Gastrocnemius medialis (tissue), 4 donors: ENCODE results near the gene TMSB4X. TPM values are rescaled to one million over a fixed set of nuclear protein-coding genes. Genes with fewer than 3 reads are reported as not detected.
"Not testable (repeated sequence)": the region's sequence is repeated elsewhere in the genome, so short reads cannot be mapped to it uniquely, and the experiment has no call there.

Source experiments
- ATAC-seq, 2 donors: fragments of 150-250 bp; one replicate each; pipeline ENCODE4 v1.9.1; 2016
- DNase-seq, 2 donors: peaks; one replicate each; pipeline ENCODE4 v3.0.0-alpha.2; 2019
- H3K27ac ChIP-seq, 4 donors: fragments of 200-600 bp; sonication (generic); 1 replicate in 1 of 4; 2 replicates in 3 of 4; pipeline ENCODE4 v1.5.1; 2016 to 2018; ENCODE audit warnings: mild to moderate bottlenecking in 2 of 4, moderate library complexity in 1 of 4
- H3K27me3 ChIP-seq, 3 donors: fragments of 200-600 bp; sonication (generic) in 2 of 3; 1 replicate in 1 of 3; 2 replicates in 2 of 3; pipeline versions ENCODE4 v1.5.1 to v1.6.0; 2016 to 2019; ENCODE audit warnings: mild to moderate bottlenecking in 1 of 3, moderate library complexity in 1 of 3
- H3K36me3 ChIP-seq, 2 donors: fragments of 200-600 bp; sonication (generic) in 1 of 2; one replicate each; pipeline ENCODE4 v1.5.1; 2017 to 2018
- H3K4me1 ChIP-seq, 2 donors: fragments of 200-600 bp; sonication (generic) in 1 of 2; one replicate each; pipeline ENCODE4 v1.5.1; 2016 to 2017; ENCODE audit warnings: mild to moderate bottlenecking in 2 of 2
- H3K4me3 ChIP-seq, 4 donors: fragments of 200-600 bp; sonication (generic) in 3 of 4; 1 replicate in 1 of 4; 2 replicates in 3 of 4; pipeline ENCODE4 v1.5.1; 2016 to 2019; ENCODE audit warnings: mild to moderate bottlenecking in 2 of 4
- H3K9me3 ChIP-seq, 3 donors: fragments of 200-600 bp; sonication (generic) in 2 of 3; 1 replicate in 1 of 3; 2 replicates in 2 of 3; pipeline ENCODE4 v1.5.1; 2016 to 2019
- POLR2A ChIP-seq, 2 donors: fragments of 450-650 bp; IDR thresholded peaks; one replicate each; pipeline ENCODE4 v1.6.1; 2017; ENCODE audit warnings: antibody characterized with exemption in 2 of 2, mild to moderate bottlenecking in 2 of 2, moderate library complexity in 2 of 2
- in situ Hi-C, 4 donors: fragments of 200-750 bp; cut with MboI; loops; one replicate each; pipeline versions ENCODE4 v1.15.0 to v1.8.0; 2017; ENCODE audit warnings: low sequenced_read_pairs in 4 of 4
- intact Hi-C: fragments of 100-400 bp; cut with DNase I; formaldehyde crosslinking; loops from one replicate; pipeline ENCODE4 v1.15.1; 2023; ENCODE audit warnings: low total_unique reads
- total RNA-seq, 4 donors: library from RNA; depleted of rRNA; stranded (reverse); fragments of >200 nt; gene quantifications; one replicate each; pipeline versions ENCODE4 v1.1.0 to v1.2.3, GENCODE V29; 2016
- TF ChIP-seq, protein P1 (sequence below), 5 experiments: fragments of 450-650 bp in 3 of 5; fragments of 200-600 bp in 2 of 5; sonication (generic) in 2 of 5; IDR thresholded peaks in 4 of 5; conservative IDR thresholded peaks in 1 of 5; 1 replicate in 4 of 5; 2 replicates in 1 of 5; pipeline ENCODE4 v1.5.1; 2016 to 2019; ENCODE audit warnings: antibody characterized with exemption in 5 of 5, mild to moderate bottlenecking in 3 of 5, moderate library complexity in 3 of 5

The TMSB4X gene
- total RNA-seq, 4 donors from 2014 or later: 492 to 653 (median 526) TPM

DNA sequence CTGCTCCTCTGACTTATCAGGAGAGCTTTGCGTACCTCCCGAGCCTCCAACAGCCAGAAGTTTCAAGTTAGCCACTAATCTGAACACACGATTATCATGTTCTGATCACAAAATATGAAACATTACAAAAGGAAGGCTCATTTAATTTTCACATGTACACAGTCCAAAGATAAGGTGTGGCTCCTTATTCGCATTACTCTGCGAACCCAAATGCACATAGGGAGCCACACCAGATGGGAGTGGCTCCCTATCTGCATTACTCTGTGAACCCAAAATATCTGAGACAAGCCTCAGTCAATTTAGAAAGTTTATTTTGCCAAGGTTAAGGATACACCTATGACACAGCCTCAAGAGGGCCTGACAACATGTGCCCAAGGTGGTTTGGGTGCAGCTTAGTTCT, 40.1 kb upstream of the TMSB4X start:
- intact Hi-C loops: no loop called here
- Histone ChIP-seq H3K27me3 (no peaks in the 10 kb centered on the region), H3K4me3 (no peak overlapping the region), H3K27ac (no peak overlapping the region), H3K9me3 (no peaks in the 10 kb centered on the region), H3K4me1 (no peaks in the 10 kb centered on the region), H3K36me3 (no peaks in the 10 kb centered on the region)
- ATAC-seq (no peak), DNase-seq (no peak)
- TF ChIP-seq, protein P1, sequence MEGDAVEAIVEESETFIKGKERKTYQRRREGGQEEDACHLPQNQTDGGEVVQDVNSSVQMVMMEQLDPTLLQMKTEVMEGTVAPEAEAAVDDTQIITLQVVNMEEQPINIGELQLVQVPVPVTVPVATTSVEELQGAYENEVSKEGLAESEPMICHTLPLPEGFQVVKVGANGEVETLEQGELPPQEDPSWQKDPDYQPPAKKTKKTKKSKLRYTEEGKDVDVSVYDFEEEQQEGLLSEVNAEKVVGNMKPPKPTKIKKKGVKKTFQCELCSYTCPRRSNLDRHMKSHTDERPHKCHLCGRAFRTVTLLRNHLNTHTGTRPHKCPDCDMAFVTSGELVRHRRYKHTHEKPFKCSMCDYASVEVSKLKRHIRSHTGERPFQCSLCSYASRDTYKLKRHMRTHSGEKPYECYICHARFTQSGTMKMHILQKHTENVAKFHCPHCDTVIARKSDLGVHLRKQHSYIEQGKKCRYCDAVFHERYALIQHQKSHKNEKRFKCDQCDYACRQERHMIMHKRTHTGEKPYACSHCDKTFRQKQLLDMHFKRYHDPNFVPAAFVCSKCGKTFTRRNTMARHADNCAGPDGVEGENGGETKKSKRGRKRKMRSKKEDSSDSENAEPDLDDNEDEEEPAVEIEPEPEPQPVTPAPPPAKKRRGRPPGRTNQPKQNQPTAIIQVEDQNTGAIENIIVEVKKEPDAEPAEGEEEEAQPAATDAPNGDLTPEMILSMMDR (IDR thresholded peaks at IDR 0.05 in 4 of 5, conservative IDR thresholded peaks at IDR 0.05 in 1 of 5): no peak
- no peak for TF ChIP-seq POLR2A (IDR thresholded peaks at IDR 0.05)
- in situ Hi-C loops: no loop called here

DNA sequence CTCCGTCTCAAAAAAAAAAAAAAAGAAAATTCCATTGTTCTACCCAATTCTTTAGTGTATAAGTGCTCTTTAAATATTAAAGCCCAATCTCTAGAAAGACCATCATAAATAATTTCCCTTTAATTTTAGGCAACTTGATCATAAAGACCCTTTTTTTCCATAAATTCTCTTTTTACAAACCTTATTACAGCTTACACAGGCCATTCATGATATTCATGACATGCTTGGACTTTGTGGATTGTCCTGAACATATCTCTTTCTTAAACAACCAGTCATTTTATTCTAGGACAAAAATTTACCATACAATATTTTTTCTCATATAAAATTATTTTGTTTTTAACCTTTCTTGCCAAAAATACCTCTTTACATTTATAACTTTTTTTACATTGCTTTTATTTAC, 38.0 kb upstream of the TMSB4X start:
- DNase-seq (no peak), ATAC-seq (no peak)
- intact Hi-C loops: no loop called here
- no peak overlapping the region for H3K4me3 ChIP-seq
- no peaks in the 10 kb centered on the region for H3K4me1 ChIP-seq
- H3K9me3 ChIP-seq: no peaks in the 10 kb centered on the region
- in situ Hi-C loops: no loop called here
- no peaks in the 10 kb centered on the region for H3K36me3 ChIP-seq
- H3K27ac ChIP-seq: no peak overlapping the region
- H3K27me3 ChIP-seq: no peaks in the 10 kb centered on the region
- TF ChIP-seq, protein P1 (IDR thresholded peaks at IDR 0.05 in 4 of 5, conservative IDR thresholded peaks at IDR 0.05 in 1 of 5): no peak
- TF ChIP-seq POLR2A (IDR thresholded peaks at IDR 0.05): no peak

DNA sequence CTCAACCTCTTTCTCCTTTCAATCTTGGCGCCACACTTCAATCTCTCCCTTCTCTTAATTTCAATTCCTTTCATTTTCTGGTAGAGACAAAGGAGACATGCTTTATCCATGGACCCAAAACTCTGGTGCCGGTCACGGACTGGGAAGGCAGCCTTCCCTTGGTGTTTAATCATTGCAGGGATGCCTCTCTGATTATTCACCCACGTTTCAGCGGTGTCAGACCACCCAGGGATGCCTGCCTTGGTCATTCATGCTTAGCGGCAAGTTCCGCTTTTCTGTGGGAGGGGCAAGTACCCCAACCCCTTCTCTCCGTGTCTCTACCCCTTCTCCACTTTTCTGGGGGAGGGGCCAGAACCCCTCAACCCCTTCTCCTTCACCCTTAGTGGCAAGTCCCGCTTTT, 34.4 kb upstream of the TMSB4X start:
- DNase-seq, H3K4me3 ChIP-seq, in situ Hi-C loops, H3K36me3 ChIP-seq, H3K4me1 ChIP-seq, intact Hi-C loops, H3K27me3 ChIP-seq, ATAC-seq, H3K27ac ChIP-seq, H3K9me3 ChIP-seq: not testable (repeated sequence)

DNA sequence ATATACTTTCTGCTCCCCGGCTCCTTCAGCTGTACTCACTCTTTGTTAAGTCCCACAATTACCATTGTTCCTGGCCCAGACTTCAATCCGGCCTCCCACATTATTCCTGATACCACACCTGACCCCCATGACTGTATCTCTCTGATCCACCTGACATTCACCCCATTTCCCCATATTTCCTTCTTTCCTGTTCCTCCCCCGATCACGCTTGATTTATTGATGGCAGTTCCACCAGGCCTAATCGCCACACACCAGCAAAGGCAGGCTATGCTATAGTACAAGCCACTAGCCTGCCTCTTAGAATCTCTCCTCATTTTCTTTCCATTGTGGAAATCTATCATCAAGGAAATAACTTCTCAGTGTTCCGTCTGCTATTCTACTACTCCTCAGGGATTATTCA, 31.3 kb upstream of the TMSB4X start:
- H3K4me3 ChIP-seq, H3K27me3 ChIP-seq, in situ Hi-C loops, H3K27ac ChIP-seq, H3K36me3 ChIP-seq, ATAC-seq, H3K4me1 ChIP-seq, intact Hi-C loops, DNase-seq, H3K9me3 ChIP-seq: not testable (repeated sequence)

DNA sequence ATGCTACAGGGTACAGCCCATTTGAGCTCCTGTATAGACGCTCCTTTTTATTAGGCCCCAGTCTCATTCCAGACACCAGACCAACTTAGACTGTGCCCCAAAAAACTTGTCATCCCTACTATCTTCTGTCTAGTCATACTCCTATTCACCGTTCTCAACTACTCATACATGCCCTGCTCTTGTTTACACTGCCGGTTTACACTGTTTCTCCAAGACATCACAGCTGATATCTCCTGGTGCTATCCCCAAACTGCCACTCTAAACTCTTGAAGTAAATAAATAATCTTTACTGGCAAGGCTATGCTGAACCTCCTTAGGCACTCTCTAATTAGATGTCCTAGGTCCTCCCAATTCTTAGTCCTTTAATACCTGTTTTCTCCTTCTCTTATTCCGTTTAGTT, 30.5 kb upstream of the TMSB4X start:
- H3K27me3 ChIP-seq, intact Hi-C loops, DNase-seq, H3K36me3 ChIP-seq, H3K4me1 ChIP-seq, H3K9me3 ChIP-seq, H3K4me3 ChIP-seq, ATAC-seq, H3K27ac ChIP-seq, in situ Hi-C loops: not testable (repeated sequence)

DNA sequence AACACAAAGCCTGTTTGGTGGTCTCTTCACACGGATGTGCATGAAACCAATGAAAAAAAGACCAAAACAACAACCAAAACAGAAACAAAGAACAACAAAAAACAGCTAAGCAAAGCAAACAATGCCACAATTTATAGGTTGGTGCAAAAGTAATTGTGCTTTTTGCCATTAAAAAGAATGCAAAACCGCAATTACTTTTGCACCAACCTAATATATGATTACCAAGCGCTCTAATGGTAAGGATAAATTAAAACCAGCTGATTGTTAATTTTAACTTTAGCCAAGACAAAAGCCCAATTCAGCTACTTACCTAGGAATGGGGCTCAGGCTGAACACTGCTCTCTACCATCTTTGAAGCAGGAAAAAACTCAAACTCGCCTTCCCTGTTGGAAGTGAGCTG, 29.4 kb upstream of the TMSB4X start:
- DNase-seq: no peak
- intact Hi-C loops: loop anchor here (5.0 kb wide), 1 partner anchor 527 kb away; no protein-coding TSS in a partner anchor
- Histone ChIP-seq H3K4me1 (peaks cover 0 to 3% of the 10 kb centered on the region in 2 donors), H3K27me3 (no peaks in the 10 kb centered on the region), H3K36me3 (no peaks in the 10 kb centered on the region), H3K27ac (no peak overlapping the region), H3K9me3 (no peaks in the 10 kb centered on the region), H3K4me3 (no peak overlapping the region)
- in situ Hi-C loops: no loop called here
- TF ChIP-seq, protein P1 (IDR thresholded peaks at IDR 0.05 in 4 of 5, conservative IDR thresholded peaks at IDR 0.05 in 1 of 5): no peak
- no peak for TF ChIP-seq POLR2A (IDR thresholded peaks at IDR 0.05)
- no peak for ATAC-seq
